A673 (cell line): Measurements from ENCODE around the gene DMBT1.

ENCODE experiments used
- EZH2 ChIP-seq: fragments of 200-600 bp; sonication (generic); IDR thresholded peaks from 2 replicates; pipeline ENCODE4 v1.6.1; 2017; ENCODE audit warnings: borderline replicate concordance, low read depth, mild to moderate bottlenecking, mixed read lengths, antibody characterized with exemption, low read length; ENCODE audit not compliant: poor library complexity, severe bottlenecking
- TF ChIP-seq, protein P1 (sequence below): fragments of 300-800, 200-600 bp; sonication (generic); conservative IDR thresholded peaks from 2 replicates; pipeline ENCODE4 v1.5.1; 2017; ENCODE audit warnings: low read depth, mild to moderate bottlenecking, antibody characterized with exemption, low read length, moderate library complexity, mixed read lengths

DNA sequence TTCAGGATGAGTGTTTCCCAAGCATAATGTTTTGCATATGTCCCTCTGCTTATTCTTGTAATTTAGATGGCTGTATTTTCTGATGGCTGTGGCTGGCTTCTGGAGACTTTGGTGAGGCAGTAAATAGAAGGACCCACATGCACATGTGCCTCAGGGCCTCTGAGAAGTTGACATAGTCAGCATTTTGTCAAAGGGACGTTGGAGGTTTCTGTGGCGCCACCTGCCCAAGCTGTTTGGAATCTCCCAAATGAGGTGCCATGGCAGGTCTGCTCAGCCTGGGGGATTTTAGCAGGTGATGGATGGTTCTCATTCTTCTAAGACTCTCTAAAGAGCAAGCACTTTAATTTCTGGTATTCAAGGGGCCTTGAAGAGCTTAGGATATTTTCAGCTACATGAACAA, 109.3 kb downstream of the DMBT1 start:
- TF ChIP-seq, protein P1, sequence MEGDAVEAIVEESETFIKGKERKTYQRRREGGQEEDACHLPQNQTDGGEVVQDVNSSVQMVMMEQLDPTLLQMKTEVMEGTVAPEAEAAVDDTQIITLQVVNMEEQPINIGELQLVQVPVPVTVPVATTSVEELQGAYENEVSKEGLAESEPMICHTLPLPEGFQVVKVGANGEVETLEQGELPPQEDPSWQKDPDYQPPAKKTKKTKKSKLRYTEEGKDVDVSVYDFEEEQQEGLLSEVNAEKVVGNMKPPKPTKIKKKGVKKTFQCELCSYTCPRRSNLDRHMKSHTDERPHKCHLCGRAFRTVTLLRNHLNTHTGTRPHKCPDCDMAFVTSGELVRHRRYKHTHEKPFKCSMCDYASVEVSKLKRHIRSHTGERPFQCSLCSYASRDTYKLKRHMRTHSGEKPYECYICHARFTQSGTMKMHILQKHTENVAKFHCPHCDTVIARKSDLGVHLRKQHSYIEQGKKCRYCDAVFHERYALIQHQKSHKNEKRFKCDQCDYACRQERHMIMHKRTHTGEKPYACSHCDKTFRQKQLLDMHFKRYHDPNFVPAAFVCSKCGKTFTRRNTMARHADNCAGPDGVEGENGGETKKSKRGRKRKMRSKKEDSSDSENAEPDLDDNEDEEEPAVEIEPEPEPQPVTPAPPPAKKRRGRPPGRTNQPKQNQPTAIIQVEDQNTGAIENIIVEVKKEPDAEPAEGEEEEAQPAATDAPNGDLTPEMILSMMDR = no peak
- TF ChIP-seq EZH2 = no peak
